Omental fat pad (tissue), 4 donors: ENCODE data around the gene KCNJ16. TPM values are rescaled to one million over a fixed set of nuclear protein-coding genes. Genes with fewer than 3 reads are reported as not detected.

ENCODE experiments used
- ATAC-seq: fragments of 150-250 bp; one replicate; pipeline ENCODE4 v1.9.1; 2016; ENCODE audit warnings: mild to moderate bottlenecking, moderate library complexity; ENCODE audit not compliant: low FRiP score
- DNase-seq: peaks from one replicate; pipeline ENCODE4 v3.0.0-alpha.2; 2019; ENCODE audit warnings: low spot score
- total RNA-seq, 4 donors: library from RNA; depleted of rRNA; stranded (reverse); fragments of >200 nt; gene quantifications; one replicate each; pipeline ENCODE4 v1.1.0, GENCODE V29; 2016
- TF ChIP-seq, protein P1 (sequence below), 3 donors: fragments of 450-650 bp; IDR thresholded peaks; one replicate each; pipeline ENCODE4 v1.5.1; 2016 to 2017; ENCODE audit warnings: antibody characterized with exemption in 3 of 3, mild to moderate bottlenecking in 3 of 3, moderate library complexity in 2 of 3

Gene KCNJ16
- total RNA-seq, 4 donors from 2014 or later, result 0.24 to 1.4 (median 0.93) TPM

- TF ChIP-seq, protein P1, sequence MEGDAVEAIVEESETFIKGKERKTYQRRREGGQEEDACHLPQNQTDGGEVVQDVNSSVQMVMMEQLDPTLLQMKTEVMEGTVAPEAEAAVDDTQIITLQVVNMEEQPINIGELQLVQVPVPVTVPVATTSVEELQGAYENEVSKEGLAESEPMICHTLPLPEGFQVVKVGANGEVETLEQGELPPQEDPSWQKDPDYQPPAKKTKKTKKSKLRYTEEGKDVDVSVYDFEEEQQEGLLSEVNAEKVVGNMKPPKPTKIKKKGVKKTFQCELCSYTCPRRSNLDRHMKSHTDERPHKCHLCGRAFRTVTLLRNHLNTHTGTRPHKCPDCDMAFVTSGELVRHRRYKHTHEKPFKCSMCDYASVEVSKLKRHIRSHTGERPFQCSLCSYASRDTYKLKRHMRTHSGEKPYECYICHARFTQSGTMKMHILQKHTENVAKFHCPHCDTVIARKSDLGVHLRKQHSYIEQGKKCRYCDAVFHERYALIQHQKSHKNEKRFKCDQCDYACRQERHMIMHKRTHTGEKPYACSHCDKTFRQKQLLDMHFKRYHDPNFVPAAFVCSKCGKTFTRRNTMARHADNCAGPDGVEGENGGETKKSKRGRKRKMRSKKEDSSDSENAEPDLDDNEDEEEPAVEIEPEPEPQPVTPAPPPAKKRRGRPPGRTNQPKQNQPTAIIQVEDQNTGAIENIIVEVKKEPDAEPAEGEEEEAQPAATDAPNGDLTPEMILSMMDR (IDR thresholded peaks at IDR 0.05), result no peak
- DNase-seq (no peak), ATAC-seq (peak; percentile 44)
These were observed 4.6 kb upstream of the KCNJ16 start for GRCh38 chr17:70070305-70071027.

- TF ChIP-seq, protein P1 (IDR thresholded peaks at IDR 0.05), result no peak
- ATAC-seq (no peak), DNase-seq (no peak)
These were observed 3.9 kb upstream of the KCNJ16 start for GRCh38 chr17:70071127-70071526.

DNA sequence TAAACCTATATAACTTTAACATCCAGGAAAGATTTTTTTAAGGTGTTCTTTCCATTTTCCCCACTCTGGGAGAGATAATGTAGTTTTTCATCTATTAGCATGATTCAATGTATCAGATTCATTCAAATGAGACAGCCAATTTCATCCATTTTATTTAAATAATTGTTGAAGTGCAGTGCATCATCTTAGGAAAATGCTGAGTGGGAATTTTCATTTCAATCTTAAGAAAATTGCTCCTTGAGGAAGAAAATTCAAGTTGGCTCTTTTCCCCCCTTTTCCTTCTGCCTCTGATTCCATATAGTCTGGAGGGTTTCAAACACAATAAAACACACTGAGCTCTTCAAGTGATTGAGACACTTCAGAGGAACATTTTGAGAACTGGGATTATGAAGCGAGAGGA, 3.4 kb upstream of the KCNJ16 start:
- TF ChIP-seq, protein P1 (IDR thresholded peaks at IDR 0.05), result no peak
- ATAC-seq, result no peak
- no peak for DNase-seq

DNA sequence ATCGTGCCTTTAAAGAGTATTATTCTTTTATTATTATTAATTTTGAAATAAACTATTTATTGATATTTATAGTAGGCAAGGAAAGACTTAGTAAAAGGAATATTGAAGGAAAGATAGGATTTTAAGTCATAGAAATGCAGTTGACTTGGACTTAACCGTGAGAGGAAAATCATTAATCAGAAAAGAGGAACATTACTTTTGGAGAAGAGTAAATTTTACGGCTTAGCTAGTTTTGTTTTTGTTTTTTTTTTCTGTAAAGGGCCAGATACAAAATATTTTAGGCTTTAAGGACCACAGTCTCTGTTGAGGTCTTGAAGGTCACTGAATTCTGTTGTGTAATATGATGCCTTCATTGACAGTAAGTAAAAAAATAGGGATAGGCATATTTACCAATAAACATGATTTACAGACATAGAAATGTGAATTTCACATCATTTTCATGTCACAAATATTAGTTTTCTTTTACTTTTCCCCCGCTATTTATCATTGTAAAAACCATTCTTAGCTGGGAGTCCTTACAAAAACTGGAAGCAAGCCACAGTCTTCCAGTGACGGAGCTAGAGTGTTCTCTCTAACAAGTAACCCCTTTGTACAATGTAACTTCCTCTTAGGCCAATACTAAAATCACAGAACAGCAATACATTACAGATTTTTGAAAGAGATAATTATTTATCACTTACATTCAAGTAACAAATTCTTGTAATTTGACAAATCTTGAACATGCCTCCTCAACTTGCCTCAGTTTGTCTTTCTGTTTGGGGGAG, 2.3 kb upstream of the KCNJ16 start:
- DNase-seq (no peak), ATAC-seq (no peak)
- TF ChIP-seq, protein P1 (IDR thresholded peaks at IDR 0.05), result no peak

GRCh38 chr17:70073310-70073709, 1.7 kb upstream of the KCNJ16 start:
- DNase-seq (no peak), ATAC-seq (peak; percentile 55)
- TF ChIP-seq, protein P1 (IDR thresholded peaks at IDR 0.05), result no peak

DNA sequence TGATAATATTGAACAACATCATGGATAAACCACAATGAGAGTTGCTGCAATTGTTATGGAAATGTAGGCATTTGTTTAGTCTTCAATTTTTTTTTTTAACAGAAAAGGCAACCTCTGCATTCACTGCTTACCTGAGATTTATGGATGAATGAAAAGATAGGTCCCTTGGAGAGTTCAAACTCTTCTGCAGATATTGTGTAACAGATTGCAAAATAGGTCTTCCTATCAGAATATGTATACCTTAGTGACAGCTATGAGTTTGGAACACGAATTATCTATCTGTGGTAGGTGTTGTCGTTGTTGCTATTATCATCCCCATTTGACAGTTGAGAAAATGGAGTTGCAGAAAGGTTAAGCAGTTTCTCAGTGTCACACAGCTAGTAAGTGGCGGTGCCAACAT, 1.2 kb upstream of the KCNJ16 start:
- ATAC-seq (no peak), DNase-seq (no peak)
- TF ChIP-seq, protein P1 (IDR thresholded peaks at IDR 0.05), result no peak
